RWPE2 (cell line): ENCODE measurements around the gene APLP2.

Experiments
- ATAC-seq: fragments of 200-7000 bp; cut with Tn5 transposase; 3 replicates; pipeline ENCODE4 v1.9.1; 2021; ENCODE audit warnings: low read depth
- DNase-seq: peaks from one replicate; pipeline ENCODE4 v3.0.0-alpha.2; 2020; ENCODE audit warnings: low spot score
- H3K27ac ChIP-seq: fragments of 450-650 bp; 2 replicates; pipeline ENCODE4 v1.5.1; 2017; ENCODE audit warnings: mild to moderate bottlenecking; ENCODE audit not compliant: poor library complexity, severe bottlenecking
- H3K27me3 ChIP-seq: fragments of 250-450 bp; sonication (Bioruptor Pico); 2 replicates; pipeline ENCODE4 v1.5.1; 2021; ENCODE audit warnings: mild to moderate bottlenecking, moderate library complexity; ENCODE audit not compliant: insufficient read depth, poor library complexity, severe bottlenecking
- H3K36me3 ChIP-seq: fragments of 250-450 bp; sonication (Bioruptor Pico); 2 replicates; pipeline ENCODE4 v1.5.1; 2020; ENCODE audit warnings: low read depth, mild to moderate bottlenecking, moderate library complexity
- H3K4me1 ChIP-seq: fragments of 250-450 bp; sonication (Bioruptor Pico); 2 replicates; pipeline ENCODE4 v1.5.1; 2021; ENCODE audit warnings: mild to moderate bottlenecking, moderate library complexity; ENCODE audit not compliant: insufficient read depth, poor library complexity, severe bottlenecking
- H3K4me3 ChIP-seq: fragments of 250-450 bp; sonication (Bioruptor Pico); 2 replicates; pipeline ENCODE4 v1.5.1; 2021; ENCODE audit warnings: mild to moderate bottlenecking, moderate library complexity; ENCODE audit not compliant: severe bottlenecking
- H3K9me3 ChIP-seq: fragments of 250-450 bp; sonication (Bioruptor Pico); 2 replicates; pipeline ENCODE4 v1.5.1; 2021; ENCODE audit warnings: mild to moderate bottlenecking, moderate library complexity; ENCODE audit not compliant: severe bottlenecking
- CTCF ChIP-seq: fragments of 450-650 bp; IDR thresholded peaks from one replicate; pipeline ENCODE4 v1.5.1; 2017; ENCODE audit warnings: mild to moderate bottlenecking, moderate library complexity; ENCODE audit not compliant: poor library complexity, severe bottlenecking

The APLP2 gene

GRCh38 chr11:130179396-130180306 lies 110.0 kb downstream of the APLP2 start:
- Histone ChIP-seq H3K9me3 (no peaks in the 10 kb centered on the region), H3K36me3 (no peaks in the 10 kb centered on the region), H3K27me3 (no peaks in the 10 kb centered on the region), H3K4me1 (peaks cover 39% of the 10 kb centered on the region), H3K4me3 (no peak overlapping the region), H3K27ac (no peak overlapping the region)
- TF ChIP-seq CTCF: no peak
- DNase-seq (no peak), ATAC-seq (no peak)

- Histone ChIP-seq H3K27me3 (no peaks in the 10 kb centered on the region), H3K4me3 (no peak overlapping the region), H3K4me1 (peaks cover 39% of the 10 kb centered on the region), H3K27ac (no peak overlapping the region), H3K9me3 (no peaks in the 10 kb centered on the region), H3K36me3 (no peaks in the 10 kb centered on the region)
- no peak for TF ChIP-seq CTCF
- DNase-seq (no peak), ATAC-seq (peak; percentile 53; the same call in 2 of the 3 replicates)
Measured at GRCh38 chr11:130180491-130180890, 110.8 kb downstream of the APLP2 start.

GRCh38 chr11:130180896-130181294 lies 111.2 kb downstream of the APLP2 start:
- no peak for TF ChIP-seq CTCF
- Histone ChIP-seq H3K27ac (no peak overlapping the region), H3K4me3 (no peak overlapping the region), H3K27me3 (no peaks in the 10 kb centered on the region), H3K4me1 (peaks cover 39% of the 10 kb centered on the region), H3K9me3 (no peaks in the 10 kb centered on the region), H3K36me3 (no peaks in the 10 kb centered on the region)
- ATAC-seq (no peak), DNase-seq (no peak)

GRCh38 chr11:130181295-130182272 lies 111.9 kb downstream of the APLP2 start:
- H3K4me1 ChIP-seq: peaks cover 39% of the 10 kb centered on the region
- H3K36me3 ChIP-seq: no peaks in the 10 kb centered on the region
- no peaks in the 10 kb centered on the region for H3K27me3 ChIP-seq
- H3K27ac ChIP-seq: peak overlapping the region; percentile 26
- ATAC-seq (peak; percentile 84), DNase-seq (no peak)
- no peak for TF ChIP-seq CTCF
- H3K4me3 ChIP-seq: no peak overlapping the region
- no peaks in the 10 kb centered on the region for H3K9me3 ChIP-seq
